Right lobe of liver (tissue), 6 donors: ENCODE results near the gene LAMB1. TPM values are rescaled to one million over a fixed set of nuclear protein-coding genes. Genes with fewer than 3 reads are reported as not detected.

Source experiments
- ATAC-seq, 4 donors: fragments of 200-7000 bp; cut with Tn5 transposase; one replicate each; pipeline ENCODE4 v1.9.1; 2020; ENCODE audit warnings: mild to moderate bottlenecking in 4 of 4, moderate library complexity in 4 of 4
- DNase-seq, 3 donors: peaks; one replicate each; pipeline ENCODE4 v3.0.0-alpha.2; 2020
- H3K27ac ChIP-seq, 3 donors: fragments of 200-600 bp; one replicate each; pipeline ENCODE4 v1.8.0; 2022
- H3K27me3 ChIP-seq, 2 donors: fragments of 200-600 bp; one replicate each; pipeline ENCODE4 v1.8.0; 2022
- H3K36me3 ChIP-seq, 4 donors: fragments of 200-600 bp; sonication (generic) in 1 of 4; one replicate each; pipeline versions ENCODE4 v1.5.1 to v1.8.0; 2017 to 2022; ENCODE audit warnings: control low read depth in 1 of 4
- H3K4me1 ChIP-seq, 4 donors: fragments of 200-600 bp; sonication (generic) in 1 of 4; one replicate each; pipeline versions ENCODE4 v1.5.1 to v1.8.0; 2017 to 2022; ENCODE audit warnings: control low read depth in 1 of 4
- H3K4me3 ChIP-seq, 3 donors: fragments of 200-600 bp; one replicate each; pipeline ENCODE4 v1.8.0; 2022
- H3K9me3 ChIP-seq, 4 donors: fragments of 200-600 bp; sonication (generic) in 1 of 4; one replicate each; pipeline versions ENCODE4 v1.5.1 to v1.8.0; 2017 to 2022; ENCODE audit warnings: control low read depth in 1 of 4
- POLR2A ChIP-seq: fragments of 450-650 bp; IDR thresholded peaks from one replicate; pipeline ENCODE4 v1.6.1; 2017; ENCODE audit warnings: antibody characterized with exemption, mild to moderate bottlenecking
- WGBS: methylation state at CpG from one replicate; pipeline ENCODE4 v1.1.6; 2018; ENCODE audit warnings: low coverage, low lambda C conversion rate; ENCODE audit not compliant: insufficient coverage; ENCODE audit errors: missing lambda C conversion rate; 5-methylcytosine and 5-hydroxymethylcytosine counted together
- intact Hi-C, 2 donors: fragments of 100-400 bp; cut with DNase I; formaldehyde crosslinking; loops; one replicate each; pipeline versions ENCODE4 v1.11.2 to v1.14.1; 2022
- total RNA-seq, 6 experiments: library from RNA; depleted of rRNA in 2 of 6; stranded (reverse); fragments of >200 nt in 2 of 6; fragmentation: NEBNext Ultra II Directional in 3 of 6; extraction: Animal tissue kit (Norgen Biotek cat#: 25700) in 3 of 6; gene quantifications; one replicate each; pipeline versions ENCODE4 v1.1.0 to v1.2.4, GENCODE V29; 2016 to 2023
- TF ChIP-seq, protein P1 (sequence below), 4 donors: fragments of 200-600 bp in 3 of 4; fragments of 450-650 bp in 1 of 4; IDR thresholded peaks; one replicate each; pipeline versions ENCODE4 v1.5.1 to v1.8.0; 2016 to 2022; ENCODE audit warnings: antibody characterized with exemption in 4 of 4, mild to moderate bottlenecking in 2 of 4
- donor health status: DM: no; HTN: yes; CAD: no.
- donor health status: DM: no; HTN: no; CAD: no.
- donor health status: DM: no; HTN: no; CAD: no.
- donor health status: DM: no; HTN: yes; CAD: no.
- donor health status: DM: no; HTN: yes; CAD: no.

LAMB1 gene
- total RNA-seq, 6 experiments from 2014 or later = 14.9 to 61.0 (median 28.9) TPM

DNA sequence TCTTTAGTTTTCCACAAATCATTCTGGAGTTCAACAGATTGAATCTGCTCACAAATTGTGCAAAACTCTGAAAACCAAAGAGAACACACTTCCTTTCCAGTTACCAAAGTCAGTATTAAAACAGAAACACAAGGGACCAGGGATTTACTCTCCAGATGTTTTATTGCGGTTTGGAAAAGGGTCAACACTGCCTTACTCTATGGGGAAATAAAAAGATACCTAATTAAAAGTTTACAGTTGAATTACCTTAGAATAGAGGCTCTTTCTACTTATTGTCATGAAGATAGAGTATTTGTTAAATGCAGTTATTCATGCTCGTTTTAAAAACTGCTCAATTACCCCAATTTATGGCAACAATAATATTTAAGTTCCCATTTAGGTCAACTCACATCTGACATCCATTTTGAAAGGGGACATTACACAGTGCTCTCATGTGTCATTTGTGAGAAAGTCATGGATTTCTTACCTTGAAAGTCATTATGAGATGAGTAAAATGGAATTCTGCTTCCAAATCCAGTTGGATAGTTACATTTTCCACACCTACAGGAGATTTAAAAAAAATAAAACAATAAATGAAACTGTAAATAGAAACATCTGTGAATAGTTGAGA, 8.4 kb downstream of the LAMB1 start:
- Histone ChIP-seq H3K4me1 (no peaks in the 10 kb centered on the region), H3K9me3 (no peaks in the 10 kb centered on the region), H3K27ac (no peak overlapping the region), H3K27me3 (no peaks in the 10 kb centered on the region), H3K36me3 (peaks cover 0 to 5% (median 0%) of the 10 kb centered on the region in 4 donors), H3K4me3 (no peak overlapping the region)
- 60% methylated on average over 2 of the region's 2 CpGs for whole genome bisulfite sequencing
- DNase-seq (no peak), ATAC-seq (no peak)
- intact Hi-C loops = no loop called here
- TF ChIP-seq POLR2A = no peak
- TF ChIP-seq, protein P1, sequence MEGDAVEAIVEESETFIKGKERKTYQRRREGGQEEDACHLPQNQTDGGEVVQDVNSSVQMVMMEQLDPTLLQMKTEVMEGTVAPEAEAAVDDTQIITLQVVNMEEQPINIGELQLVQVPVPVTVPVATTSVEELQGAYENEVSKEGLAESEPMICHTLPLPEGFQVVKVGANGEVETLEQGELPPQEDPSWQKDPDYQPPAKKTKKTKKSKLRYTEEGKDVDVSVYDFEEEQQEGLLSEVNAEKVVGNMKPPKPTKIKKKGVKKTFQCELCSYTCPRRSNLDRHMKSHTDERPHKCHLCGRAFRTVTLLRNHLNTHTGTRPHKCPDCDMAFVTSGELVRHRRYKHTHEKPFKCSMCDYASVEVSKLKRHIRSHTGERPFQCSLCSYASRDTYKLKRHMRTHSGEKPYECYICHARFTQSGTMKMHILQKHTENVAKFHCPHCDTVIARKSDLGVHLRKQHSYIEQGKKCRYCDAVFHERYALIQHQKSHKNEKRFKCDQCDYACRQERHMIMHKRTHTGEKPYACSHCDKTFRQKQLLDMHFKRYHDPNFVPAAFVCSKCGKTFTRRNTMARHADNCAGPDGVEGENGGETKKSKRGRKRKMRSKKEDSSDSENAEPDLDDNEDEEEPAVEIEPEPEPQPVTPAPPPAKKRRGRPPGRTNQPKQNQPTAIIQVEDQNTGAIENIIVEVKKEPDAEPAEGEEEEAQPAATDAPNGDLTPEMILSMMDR (IDR thresholded peaks at IDR 0.05) = no peak

DNA sequence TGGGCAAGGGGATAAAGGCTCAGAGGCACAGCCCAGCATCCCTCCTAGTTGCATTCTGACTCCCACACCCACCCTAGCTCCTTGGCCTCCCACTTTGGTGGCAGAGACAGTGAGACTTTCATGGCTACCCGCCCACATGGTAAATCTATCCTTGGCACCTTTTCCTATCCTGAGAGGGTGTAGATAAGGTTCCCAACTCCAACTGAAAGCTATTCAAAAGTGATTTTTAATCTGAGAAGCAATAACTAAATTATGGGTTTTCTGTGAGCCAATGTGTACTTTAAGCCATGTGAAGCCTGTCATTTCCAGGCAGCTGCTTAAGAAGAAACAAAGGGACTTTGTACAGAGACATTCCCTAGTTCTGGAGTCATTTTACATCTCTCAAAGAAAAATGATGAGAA, 9.1 kb downstream of the LAMB1 start:
- H3K27ac ChIP-seq = no peak overlapping the region
- ATAC-seq (no peak), DNase-seq (no peak)
- 100% methylated on average over 1 of the region's 1 CpG for WGBS
- peaks cover 0 to 5% (median 0%) of the 10 kb centered on the region in 4 donors for H3K36me3 ChIP-seq
- TF ChIP-seq, protein P1 (IDR thresholded peaks at IDR 0.05) = no peak
- no peak for TF ChIP-seq POLR2A
- intact Hi-C loops = no loop called here
- H3K4me3 ChIP-seq = no peak overlapping the region
- no peaks in the 10 kb centered on the region for H3K27me3 ChIP-seq
- H3K9me3 ChIP-seq = no peaks in the 10 kb centered on the region
- no peaks in the 10 kb centered on the region for H3K4me1 ChIP-seq

DNA sequence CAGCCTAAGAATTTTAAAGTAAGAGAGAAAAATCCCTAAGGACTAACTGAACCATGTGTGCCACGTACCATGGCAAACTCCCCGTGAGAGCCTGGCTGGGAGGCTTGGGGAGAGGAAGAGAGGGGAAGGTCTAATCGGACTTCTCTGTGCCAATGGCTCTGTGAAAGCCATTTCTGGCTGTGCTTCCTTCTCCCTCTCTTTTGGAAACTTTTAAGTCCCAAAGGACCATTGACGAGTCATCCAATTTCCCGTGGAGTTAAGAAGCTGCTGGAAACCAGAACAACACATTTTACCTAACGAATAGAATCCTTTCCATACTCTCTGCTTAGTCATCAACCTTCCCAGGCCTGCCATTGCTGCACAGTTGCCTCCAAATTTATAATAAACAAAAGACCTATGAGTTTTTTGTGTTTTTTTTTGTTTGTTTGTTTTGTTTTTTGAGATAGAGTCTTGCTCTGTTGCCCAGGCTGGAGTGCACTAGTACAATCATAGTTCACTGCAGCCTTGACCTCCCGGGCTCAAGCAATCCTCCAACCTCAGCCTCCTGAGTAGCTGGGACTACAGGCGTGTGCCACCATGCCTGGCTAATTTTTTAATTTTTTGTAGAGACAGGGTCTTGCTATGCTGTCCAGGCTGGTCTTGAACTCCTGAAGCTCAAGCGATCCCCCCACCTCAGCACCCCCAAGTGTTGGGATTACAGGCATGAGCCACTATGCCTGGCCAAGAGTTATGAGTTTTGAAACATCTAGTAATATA, 13.2 kb downstream of the LAMB1 start:
- H3K27ac ChIP-seq = no peak overlapping the region
- intact Hi-C loops = no loop called here
- H3K27me3 ChIP-seq = no peaks in the 10 kb centered on the region
- H3K36me3 ChIP-seq = peaks cover 0 to 2% (median 0%) of the 10 kb centered on the region in 4 donors
- DNase-seq = no peak
- no peaks in the 10 kb centered on the region for H3K9me3 ChIP-seq
- no peak for ATAC-seq
- WGBS = 68% methylated on average over 9 of the region's 9 CpGs
- H3K4me3 ChIP-seq = no peak overlapping the region
- TF ChIP-seq POLR2A = no peak
- TF ChIP-seq, protein P1 (IDR thresholded peaks at IDR 0.05) = no peak
- H3K4me1 ChIP-seq = no peaks in the 10 kb centered on the region

DNA sequence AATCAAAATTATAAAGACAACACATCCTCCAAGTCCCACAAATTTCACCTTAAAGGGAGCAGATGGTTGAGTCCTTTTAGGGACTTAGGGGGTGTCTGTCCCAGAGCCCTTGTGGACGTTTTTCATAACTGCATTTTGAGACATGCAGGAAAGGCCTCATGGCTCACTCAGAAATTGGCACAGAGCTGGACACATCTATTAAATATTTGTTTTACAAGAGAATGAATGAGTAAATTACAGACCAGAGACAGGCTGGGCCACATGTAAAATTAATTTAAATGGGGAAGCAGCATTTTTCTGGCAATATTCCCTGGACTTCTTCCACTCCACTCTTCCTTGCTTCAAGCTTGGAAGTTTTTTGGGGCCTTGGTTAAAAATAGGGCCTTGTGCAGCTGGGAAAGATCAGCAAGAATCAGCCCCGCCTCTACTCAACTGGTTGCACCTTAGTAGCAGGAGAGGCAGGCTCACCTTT, 20.0 kb downstream of the LAMB1 start:
- Histone ChIP-seq H3K9me3 (no peaks in the 10 kb centered on the region), H3K36me3 (peaks cover 0 to 4% (median 0%) of the 10 kb centered on the region in 4 donors), H3K27ac (no peak overlapping the region), H3K27me3 (no peaks in the 10 kb centered on the region), H3K4me1 (no peaks in the 10 kb centered on the region), H3K4me3 (no peak overlapping the region)
- WGBS = 69% methylated on average over 2 of the region's 2 CpGs
- no peak for DNase-seq
- TF ChIP-seq, protein P1 (IDR thresholded peaks at IDR 0.05) = peak in 1 of 4 donors; percentile 16
- no peak for TF ChIP-seq POLR2A
- ATAC-seq = no peak
- intact Hi-C loops = no loop called here
